K562 (cell line): ENCODE measurements around the gene FBXO33. TPM values are rescaled to one million over a fixed set of nuclear protein-coding genes. Genes with fewer than 3 reads are reported as not detected.

Experiments used
- PREB ChIP-seq: sonication (generic); formaldehyde crosslinking; IDR thresholded peaks from 2 replicates; pipeline ENCODE4 v1.8.1; 2023; ENCODE audit warnings: mild to moderate bottlenecking, missing genetic modification reagents
- ZNF277 ChIP-seq: fragments of 250-450 bp; sonication (Bioruptor Pico); IDR thresholded peaks from 2 replicates; pipeline ENCODE4 v1.8.0; 2022; ENCODE audit warnings: inconsistent platforms, mild to moderate bottlenecking, moderate library complexity, borderline replicate concordance
- polyA plus RNA-seq, 8 experiments: library from polyadenylated mRNA; depleted of rRNA in 4 of 8; stranded (reverse) in 5 of 8; unstranded in 3 of 8; fragments of >200 nt; fragmentation: Nextera tagmentation in 2 of 8; fragmentation: Illumina TruSeq in 1 of 8; extraction: Ambion mirVana in 2 of 8; extraction: Trizol in 1 of 8; gene quantifications; 2 replicates each; pipeline versions ENCODE4 v1.2.1 to v1.2.3, GENCODE V29; 2011 to 2014; ENCODE audit warnings: inconsistent platforms in 1 of 8, missing spikeins in 1 of 8
- total RNA-seq, 7 experiments: library from RNA; depleted of rRNA in 6 of 7; stranded (reverse); fragments of >200 nt in 6 of 7; fragmentation: Illumina TruSeq in 2 of 7; extraction: Trizol in 2 of 7; gene quantifications; 2 replicates each; pipeline versions ENCODE4 v1.2.1 to v1.2.3, GENCODE V29; 2011 to 2021; ENCODE audit warnings: low replicate concordance in 1 of 7
- TF ChIP-seq, protein P1 (sequence below), 2 experiments: fragments of 450-650 bp; IDR thresholded peaks; 2 replicates each; pipeline ENCODE4 v1.6.1; 2018; ENCODE audit warnings: mild to moderate bottlenecking in 2 of 2, low read depth in 1 of 2; ENCODE audit not compliant: partially characterized antibody in 2 of 2

The FBXO33 gene
- total and polyA plus RNA-seq, 9 of the 15 experiments (the other 6 are each of a cell fraction or from before 2014, with no cell fraction given) = 1.6 to 7.5 (median 5.0) TPM

GRCh38 chr14:39428118-39428517 is 4.1 kb downstream of the FBXO33 start (continued):
- TF ChIP-seq, protein P1, sequence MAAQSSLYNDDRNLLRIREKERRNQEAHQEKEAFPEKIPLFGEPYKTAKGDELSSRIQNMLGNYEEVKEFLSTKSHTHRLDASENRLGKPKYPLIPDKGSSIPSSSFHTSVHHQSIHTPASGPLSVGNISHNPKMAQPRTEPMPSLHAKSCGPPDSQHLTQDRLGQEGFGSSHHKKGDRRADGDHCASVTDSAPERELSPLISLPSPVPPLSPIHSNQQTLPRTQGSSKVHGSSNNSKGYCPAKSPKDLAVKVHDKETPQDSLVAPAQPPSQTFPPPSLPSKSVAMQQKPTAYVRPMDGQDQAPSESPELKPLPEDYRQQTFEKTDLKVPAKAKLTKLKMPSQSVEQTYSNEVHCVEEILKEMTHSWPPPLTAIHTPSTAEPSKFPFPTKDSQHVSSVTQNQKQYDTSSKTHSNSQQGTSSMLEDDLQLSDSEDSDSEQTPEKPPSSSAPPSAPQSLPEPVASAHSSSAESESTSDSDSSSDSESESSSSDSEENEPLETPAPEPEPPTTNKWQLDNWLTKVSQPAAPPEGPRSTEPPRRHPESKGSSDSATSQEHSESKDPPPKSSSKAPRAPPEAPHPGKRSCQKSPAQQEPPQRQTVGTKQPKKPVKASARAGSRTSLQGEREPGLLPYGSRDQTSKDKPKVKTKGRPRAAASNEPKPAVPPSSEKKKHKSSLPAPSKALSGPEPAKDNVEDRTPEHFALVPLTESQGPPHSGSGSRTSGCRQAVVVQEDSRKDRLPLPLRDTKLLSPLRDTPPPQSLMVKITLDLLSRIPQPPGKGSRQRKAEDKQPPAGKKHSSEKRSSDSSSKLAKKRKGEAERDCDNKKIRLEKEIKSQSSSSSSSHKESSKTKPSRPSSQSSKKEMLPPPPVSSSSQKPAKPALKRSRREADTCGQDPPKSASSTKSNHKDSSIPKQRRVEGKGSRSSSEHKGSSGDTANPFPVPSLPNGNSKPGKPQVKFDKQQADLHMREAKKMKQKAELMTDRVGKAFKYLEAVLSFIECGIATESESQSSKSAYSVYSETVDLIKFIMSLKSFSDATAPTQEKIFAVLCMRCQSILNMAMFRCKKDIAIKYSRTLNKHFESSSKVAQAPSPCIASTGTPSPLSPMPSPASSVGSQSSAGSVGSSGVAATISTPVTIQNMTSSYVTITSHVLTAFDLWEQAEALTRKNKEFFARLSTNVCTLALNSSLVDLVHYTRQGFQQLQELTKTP (IDR thresholded peaks at IDR 0.05; ENCODE audit: low read depth in 1 of 2, partially characterized antibody in 2 of 2) = no peak
- TF ChIP-seq ZNF277 (no peak), PREB (CRISPR knock-in tag) (no peak)
